ENCODE measurements around the gene GSDME. TPM values are rescaled to one million over a fixed set of nuclear protein-coding genes. Genes with fewer than 3 reads are reported as not detected.
"Not testable (repeated sequence)": the region's sequence is repeated elsewhere in the genome, so short reads cannot be mapped to it uniquely, and the experiment has no call there.

GSDME gene
- total RNA-seq, 1 experiment from 2014 or later, result 5.5 TPM

DNA sequence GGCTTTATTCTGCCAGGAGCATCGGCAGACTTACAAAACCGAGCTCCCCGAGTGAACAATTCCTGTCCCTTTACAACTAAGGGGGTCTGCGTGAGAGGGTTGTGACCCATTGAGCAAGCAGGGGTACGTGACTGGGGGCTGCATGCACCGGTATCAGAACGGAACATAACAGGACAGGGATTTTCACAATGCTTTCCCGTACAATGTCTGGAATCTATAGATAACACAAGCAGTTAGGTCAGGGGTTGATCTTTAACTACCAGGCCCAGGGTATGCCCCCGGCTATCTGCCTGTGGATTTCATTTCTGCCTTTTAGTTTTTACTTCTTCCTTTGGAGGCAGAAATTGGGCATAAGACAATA lies 38.1 kb upstream of the GSDME start:
- Histone ChIP-seq H3K23ac (ENCODE audit: insufficient read length, low read depth, low read length) (no peak overlapping the region), H3K4me2 (ENCODE audit: insufficient read depth, insufficient read length, low read length) (no peak overlapping the region), H2BK12ac (ENCODE audit: insufficient read length, low read depth, low read length) (no peak overlapping the region), H4K5ac (ENCODE audit: insufficient read length, low read depth, low read length) (no peak overlapping the region), H3K14ac (ENCODE audit: insufficient read depth, low read length) (no peak overlapping the region), H3K27ac (ENCODE audit: insufficient read length, low read depth, low read length) (no peak overlapping the region), H3K9me3 (ENCODE audit: control insufficient read depth, low read depth, low read length) (no peaks in the 10 kb centered on the region), H3K4ac (ENCODE audit: low read depth, low read length) (no peak overlapping the region), H2BK5ac (ENCODE audit: insufficient read length, low read length) (no peak overlapping the region), H3T11ph (ENCODE audit: low read length) (no peak overlapping the region), H3K23me2 (ENCODE audit: insufficient read length, low read depth, low read length, poor library complexity, severe bottlenecking) (no peaks in the 10 kb centered on the region), H3K56ac (ENCODE audit: insufficient read length, low read depth, low read length) (no peak overlapping the region), H4K91ac (ENCODE audit: insufficient read length, low read depth, low read length) (no peak overlapping the region), H2BK20ac (ENCODE audit: low read depth, low read length, poor library complexity, severe bottlenecking) (no peak overlapping the region), H3K4me1 (ENCODE audit: insufficient read depth, low read length) (no peaks in the 10 kb centered on the region), H2BK15ac (ENCODE audit: low read depth, low read length) (no peak overlapping the region), H3K79me2 (ENCODE audit: insufficient read depth, low read length) (no peaks in the 10 kb centered on the region), H2AFZ (ENCODE audit: low read length) (no peak overlapping the region), H3K79me1 (ENCODE audit: insufficient read depth, low read depth, low read length, poor library complexity, severe bottlenecking) (no peaks in the 10 kb centered on the region), H4K20me1 (ENCODE audit: control insufficient read depth, insufficient read depth, insufficient read length) (no peaks in the 10 kb centered on the region), H3K9ac (ENCODE audit: extremely low read depth, insufficient read length, low read length) (no peak overlapping the region), H2BK120ac (ENCODE audit: low read depth, low read length, poor library complexity, severe bottlenecking) (no peak overlapping the region), H3K27me3 (ENCODE audit: insufficient read depth, low read length) (no peaks in the 10 kb centered on the region), H4K8ac (replicated peaks; ENCODE audit: insufficient read length, low read depth, low read length) (no peak overlapping the region), H2AK5ac (ENCODE audit: insufficient read length, low read length) (no peak overlapping the region), H3K18ac (ENCODE audit: insufficient read length, low read depth, low read length) (no peak overlapping the region)
- Mint-ChIP-seq H3K27ac (no peak overlapping the region), H3K4me1 (peaks cover 9 to 11% of the 10 kb centered on the region in 2 experiments), H3K36me3 (ENCODE audit: insufficient read depth in 1 of 3, low read depth in 3 of 3) (peaks cover 0 to 11% (median 0%) of the 10 kb centered on the region in 3 experiments; a peak in 2 of 7 replicates), H3K4me3 (no peak overlapping the region), H3K27me3 (ENCODE audit: low read depth) (no peaks in the 10 kb centered on the region), H3K9me3 (peaks cover 0 to 3% of the 10 kb centered on the region in 2 experiments; a peak in 1 of 5 replicates)
- DNase-seq, result no peak
- no CpG with 5 or more reads among the region's 9 CpGs for WGBS (ENCODE audit: extremely low coverage, insufficient read length, low lambda C conversion rate)
- TF ChIP-seq, protein P1, sequence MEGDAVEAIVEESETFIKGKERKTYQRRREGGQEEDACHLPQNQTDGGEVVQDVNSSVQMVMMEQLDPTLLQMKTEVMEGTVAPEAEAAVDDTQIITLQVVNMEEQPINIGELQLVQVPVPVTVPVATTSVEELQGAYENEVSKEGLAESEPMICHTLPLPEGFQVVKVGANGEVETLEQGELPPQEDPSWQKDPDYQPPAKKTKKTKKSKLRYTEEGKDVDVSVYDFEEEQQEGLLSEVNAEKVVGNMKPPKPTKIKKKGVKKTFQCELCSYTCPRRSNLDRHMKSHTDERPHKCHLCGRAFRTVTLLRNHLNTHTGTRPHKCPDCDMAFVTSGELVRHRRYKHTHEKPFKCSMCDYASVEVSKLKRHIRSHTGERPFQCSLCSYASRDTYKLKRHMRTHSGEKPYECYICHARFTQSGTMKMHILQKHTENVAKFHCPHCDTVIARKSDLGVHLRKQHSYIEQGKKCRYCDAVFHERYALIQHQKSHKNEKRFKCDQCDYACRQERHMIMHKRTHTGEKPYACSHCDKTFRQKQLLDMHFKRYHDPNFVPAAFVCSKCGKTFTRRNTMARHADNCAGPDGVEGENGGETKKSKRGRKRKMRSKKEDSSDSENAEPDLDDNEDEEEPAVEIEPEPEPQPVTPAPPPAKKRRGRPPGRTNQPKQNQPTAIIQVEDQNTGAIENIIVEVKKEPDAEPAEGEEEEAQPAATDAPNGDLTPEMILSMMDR (conservative IDR thresholded peaks at IDR 0.05), result no peak

DNA sequence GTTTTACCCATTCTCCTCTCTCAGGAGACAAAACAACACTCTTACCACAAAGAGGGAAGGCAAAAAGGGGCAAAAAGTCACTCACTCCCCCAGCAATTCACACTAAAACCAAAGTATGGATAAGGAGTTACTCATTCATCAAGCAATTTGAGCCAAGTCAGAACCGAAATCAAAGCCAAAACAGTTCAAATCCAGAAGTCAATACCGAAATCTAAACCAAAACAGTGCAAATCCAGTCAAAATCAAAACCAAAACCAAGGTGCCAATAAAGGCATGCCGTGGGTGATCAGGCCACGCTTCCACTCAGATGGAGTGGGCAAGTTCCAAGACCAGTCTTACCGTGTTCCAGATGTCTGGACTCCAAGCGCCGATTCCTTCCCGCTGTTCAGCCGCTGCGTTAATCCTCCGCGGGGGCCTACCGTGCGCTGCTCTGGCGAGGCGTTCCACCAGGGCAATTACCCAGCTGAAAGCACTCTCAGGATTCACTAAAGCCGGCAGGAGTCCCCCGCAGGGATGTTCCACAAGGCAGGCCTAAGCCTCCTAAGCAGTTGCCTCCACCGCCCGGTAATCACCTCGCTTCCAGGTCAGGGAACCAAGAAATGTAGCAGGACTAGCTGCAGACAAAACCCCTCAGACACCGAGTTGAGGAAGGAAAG lies 37.6 kb upstream of the GSDME start:
- H4K5ac ChIP-seq (ENCODE audit: insufficient read length, low read depth, low read length); H3K9ac ChIP-seq (ENCODE audit: extremely low read depth, insufficient read length, low read length); DNase-seq; H3K9me3 Mint-ChIP-seq; H2AK5ac ChIP-seq (ENCODE audit: insufficient read length, low read length); H4K20me1 ChIP-seq (ENCODE audit: control insufficient read depth, insufficient read depth, insufficient read length); H4K91ac ChIP-seq (ENCODE audit: insufficient read length, low read depth, low read length); H3K79me1 ChIP-seq (ENCODE audit: insufficient read depth, low read depth, low read length, poor library complexity, severe bottlenecking); H3K56ac ChIP-seq (ENCODE audit: insufficient read length, low read depth, low read length); H3K4me3 Mint-ChIP-seq; H3K27ac ChIP-seq (ENCODE audit: insufficient read length, low read depth, low read length); H3K4ac ChIP-seq (ENCODE audit: low read depth, low read length); H4K8ac ChIP-seq (replicated peaks; ENCODE audit: insufficient read length, low read depth, low read length); H3K23ac ChIP-seq (ENCODE audit: insufficient read length, low read depth, low read length); H3K14ac ChIP-seq (ENCODE audit: insufficient read depth, low read length); H3K23me2 ChIP-seq (ENCODE audit: insufficient read length, low read depth, low read length, poor library complexity, severe bottlenecking); H2BK5ac ChIP-seq (ENCODE audit: insufficient read length, low read length); H3T11ph ChIP-seq (ENCODE audit: low read length); H3K79me2 ChIP-seq (ENCODE audit: insufficient read depth, low read length); H3K27me3 ChIP-seq (ENCODE audit: insufficient read depth, low read length); H3K27ac Mint-ChIP-seq; H2BK20ac ChIP-seq (ENCODE audit: low read depth, low read length, poor library complexity, severe bottlenecking); H3K9me3 ChIP-seq (ENCODE audit: control insufficient read depth, low read depth, low read length); H2AFZ ChIP-seq (ENCODE audit: low read length); H3K18ac ChIP-seq (ENCODE audit: insufficient read length, low read depth, low read length); H2BK120ac ChIP-seq (ENCODE audit: low read depth, low read length, poor library complexity, severe bottlenecking); H3K4me2 ChIP-seq (ENCODE audit: insufficient read depth, insufficient read length, low read length); H3K4me1 ChIP-seq (ENCODE audit: insufficient read depth, low read length); H3K27me3 Mint-ChIP-seq (ENCODE audit: low read depth); H2BK15ac ChIP-seq (ENCODE audit: low read depth, low read length); H2BK12ac ChIP-seq (ENCODE audit: insufficient read length, low read depth, low read length): not testable (repeated sequence)
- H3K4me1 Mint-ChIP-seq, result peaks cover 9 to 11% of the 10 kb centered on the region in 2 experiments
- WGBS (ENCODE audit: extremely low coverage, insufficient read length, low lambda C conversion rate), result no CpG with 5 or more reads among the region's 22 CpGs
- peaks cover 0 to 11% (median 3%) of the 10 kb centered on the region in 3 experiments; a peak in 5 of 7 replicates for H3K36me3 Mint-ChIP-seq (ENCODE audit: insufficient read depth in 1 of 3, low read depth in 3 of 3)

Data from H9 (cell line).